ENCODE data around the gene GALNT18. TPM values are rescaled to one million over a fixed set of nuclear protein-coding genes. Genes with fewer than 3 reads are reported as not detected.
A peak's percentile ranks its signal among the peaks of the same experiment; 100 is the strongest.

GALNT18 gene
- total RNA-seq, 1 experiment from 2014 or later, result 9.2 TPM

DNA sequence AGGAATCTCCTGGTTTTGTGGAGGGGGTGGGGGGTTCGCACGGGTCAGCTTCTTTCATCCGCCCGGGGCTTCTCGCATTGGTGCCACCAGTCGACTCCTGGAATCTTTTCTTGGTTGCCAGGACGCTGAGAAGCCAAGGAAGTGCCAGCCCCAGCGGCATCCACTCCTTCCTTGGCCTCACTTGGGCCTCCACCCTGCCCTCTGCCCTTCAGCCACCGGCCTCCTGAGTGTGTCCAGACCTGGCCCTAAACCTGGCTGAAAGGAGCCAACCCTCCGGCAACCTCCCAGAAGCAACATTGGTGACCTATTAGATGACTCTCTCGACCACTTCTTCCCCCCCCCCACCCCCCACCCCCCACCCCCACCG is 518 bp upstream of the GALNT18 start:
- intact Hi-C loops (cut with micrococcal nuclease; ENCODE audit: unreplicated experiment), result loop anchor here (5.0 to 10.0 kb wide), 2 partner anchors 165 to 588 kb away; no protein-coding TSS in a partner anchor
- no TSS peak for BruUV-seq (replicated peaks)
- no peak for DNase-seq
- Mint-ChIP-seq H3K9me3 (ENCODE audit: low read depth, unreplicated experiment) (no peaks in the 10 kb centered on the region), H3K4me3 (ENCODE audit: low read depth, unreplicated experiment) (peak overlapping the region; percentile 96), H3K36me3 (ENCODE audit: insufficient read depth, unreplicated experiment) (peaks cover 26% of the 10 kb centered on the region), H3K4me1 (ENCODE audit: low read depth, unreplicated experiment) (peaks cover 22% of the 10 kb centered on the region), H3K27me3 (ENCODE audit: unreplicated experiment) (peaks cover 2% of the 10 kb centered on the region), H3K27ac (ENCODE audit: unreplicated experiment) (no peak overlapping the region)
- TF ChIP-seq CTCF (IDR thresholded peaks at IDR 0.05; ENCODE audit: unreplicated experiment), result no peak
- CTCF ChIA-PET, result interaction anchor here (0.6 to 1.2 kb wide), 8 partner anchors 15 to 594 kb away, joined by 3 to 6 read pairs (median 3); no protein-coding TSS in a partner anchor

DNA sequence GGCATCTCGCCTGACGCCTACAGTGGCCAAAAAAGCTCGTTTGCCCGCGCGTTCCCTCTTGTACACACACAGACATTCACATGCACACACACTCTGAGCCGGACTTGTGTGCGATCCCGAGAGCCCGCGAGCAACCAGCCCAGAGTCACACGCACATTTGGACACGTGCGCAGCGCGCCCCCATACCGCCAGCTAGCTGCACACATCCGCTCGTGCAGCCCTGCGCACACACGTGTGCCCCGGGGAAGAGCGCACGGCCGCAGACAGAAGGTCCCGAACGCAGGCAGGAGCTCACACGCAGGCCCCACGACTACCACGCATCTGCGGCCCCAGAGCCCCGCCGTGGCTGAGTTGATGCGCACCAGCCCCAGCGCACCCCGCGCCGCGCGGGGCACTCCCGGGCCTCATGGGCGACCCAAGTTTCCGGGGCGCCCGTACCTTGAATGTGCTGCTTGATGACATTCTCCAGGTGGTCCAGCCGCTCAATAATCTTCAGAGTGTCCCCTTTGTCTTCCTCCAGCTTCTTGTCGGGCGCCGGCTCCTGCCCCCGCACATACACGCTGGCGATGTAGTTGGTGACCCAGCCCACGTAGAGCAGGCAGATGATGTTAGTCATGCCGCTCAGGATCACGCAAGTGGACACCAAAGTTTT is 758 bp downstream of the GALNT18 start:
- Mint-ChIP-seq H3K4me1 (ENCODE audit: low read depth, unreplicated experiment) (peaks cover 22% of the 10 kb centered on the region), H3K4me3 (ENCODE audit: low read depth, unreplicated experiment) (peak overlapping the region; percentile 96), H3K27me3 (ENCODE audit: unreplicated experiment) (no peaks in the 10 kb centered on the region), H3K9me3 (ENCODE audit: low read depth, unreplicated experiment) (no peaks in the 10 kb centered on the region), H3K36me3 (ENCODE audit: insufficient read depth, unreplicated experiment) (peaks cover 26% of the 10 kb centered on the region), H3K27ac (ENCODE audit: unreplicated experiment) (peak overlapping the region; percentile 30)
- no peak for TF ChIP-seq CTCF (IDR thresholded peaks at IDR 0.05; ENCODE audit: unreplicated experiment)
- peak; percentile 35 for DNase-seq
- intact Hi-C loops (cut with micrococcal nuclease; ENCODE audit: unreplicated experiment), result loop anchor here (5.0 to 10.0 kb wide), 2 partner anchors 166 to 586 kb away; no protein-coding TSS in a partner anchor
- CTCF ChIA-PET, result interaction anchor here (1.0 to 1.6 kb wide), 4 partner anchors 37 to 229 kb away, joined by 3 to 7 read pairs (median 4); no protein-coding TSS in a partner anchor
- no TSS peak for BruUV-seq (replicated peaks)

DNA sequence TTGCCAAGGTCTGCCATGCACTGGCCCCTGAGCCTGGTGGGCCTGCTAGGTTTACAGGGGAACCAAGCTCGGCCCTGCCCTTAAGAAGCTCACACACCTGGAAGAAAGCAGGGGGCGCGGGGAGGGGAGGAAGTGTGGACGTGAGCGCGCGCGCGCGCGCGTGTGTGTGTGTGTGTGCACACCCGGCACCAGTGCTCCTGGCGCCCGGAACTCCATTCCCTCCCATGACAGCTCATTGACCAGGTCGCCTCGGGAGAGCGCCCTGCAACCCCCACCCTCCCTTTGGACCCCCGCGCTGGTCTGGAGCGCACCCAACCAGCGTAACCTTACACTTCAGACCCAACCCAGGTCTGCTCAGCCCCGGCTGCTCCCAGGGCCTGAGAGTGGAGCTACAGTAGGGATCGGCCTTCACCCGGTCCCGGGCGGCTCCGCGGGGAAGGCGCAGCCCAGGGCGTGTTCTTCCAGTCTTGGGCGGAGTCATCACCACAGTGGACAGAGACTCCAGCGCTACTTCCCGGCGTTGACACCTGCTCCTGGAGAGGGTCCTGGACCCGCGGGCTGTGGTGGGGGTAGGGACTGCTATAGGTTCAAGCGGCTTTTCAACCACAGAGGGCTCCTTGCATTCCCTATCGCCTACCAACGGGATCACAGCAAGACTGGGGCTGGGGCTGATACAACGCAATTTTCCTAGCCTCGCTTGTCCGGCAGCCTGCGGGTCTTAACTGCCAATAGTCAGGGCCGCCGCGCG is 1.5 kb downstream of the GALNT18 start:
- H3K4me1 Mint-ChIP-seq (ENCODE audit: low read depth, unreplicated experiment), result peaks cover 22% of the 10 kb centered on the region
- peak; percentile 62 for DNase-seq
- BruUV-seq (replicated peaks), result no TSS peak
- H3K36me3 Mint-ChIP-seq (ENCODE audit: insufficient read depth, unreplicated experiment), result peaks cover 26% of the 10 kb centered on the region
- intact Hi-C loops (cut with micrococcal nuclease; ENCODE audit: unreplicated experiment), result loop anchor here (5.0 to 10.0 kb wide), 2 partner anchors 167 to 586 kb away; no protein-coding TSS in a partner anchor
- H3K27me3 Mint-ChIP-seq (ENCODE audit: unreplicated experiment), result no peaks in the 10 kb centered on the region
- CTCF ChIA-PET, result interaction anchor here (0.8 to 1.6 kb wide), 3 partner anchors 53 to 170 kb away, joined by 3 to 7 read pairs (median 3); no protein-coding TSS in a partner anchor
- H3K27ac Mint-ChIP-seq (ENCODE audit: unreplicated experiment), result no peak overlapping the region
- no peak for TF ChIP-seq CTCF (IDR thresholded peaks at IDR 0.05; ENCODE audit: unreplicated experiment)
- peak overlapping the region; percentile 96 for H3K4me3 Mint-ChIP-seq (ENCODE audit: low read depth, unreplicated experiment)
- H3K9me3 Mint-ChIP-seq (ENCODE audit: low read depth, unreplicated experiment), result no peaks in the 10 kb centered on the region

DNA sequence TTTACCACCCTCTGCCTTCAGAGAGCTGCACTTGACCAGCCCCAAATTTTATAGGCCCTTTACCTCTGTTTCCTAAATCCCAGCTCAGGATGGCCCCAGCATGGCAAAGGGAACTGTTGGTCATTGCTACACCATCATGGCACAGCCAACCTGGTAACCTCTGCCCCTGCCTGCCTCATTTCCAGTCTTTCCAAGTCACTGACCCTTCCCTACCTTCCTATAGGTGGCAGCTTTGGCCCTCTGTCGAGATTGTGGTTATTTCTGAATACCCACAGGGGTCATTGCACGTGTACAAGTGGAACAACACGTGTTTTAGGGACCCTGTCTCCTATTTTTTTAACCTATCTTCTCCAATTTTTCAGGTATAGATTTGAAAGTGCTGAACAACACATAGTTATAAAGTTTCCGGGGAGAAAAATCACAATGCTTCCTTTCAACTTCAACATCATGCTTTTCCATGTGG is 2.8 kb downstream of the GALNT18 start:
- peaks cover 26% of the 10 kb centered on the region for H3K36me3 Mint-ChIP-seq (ENCODE audit: insufficient read depth, unreplicated experiment)
- CTCF ChIA-PET, result no interaction called here
- no TSS peak for BruUV-seq (replicated peaks)
- intact Hi-C loops (cut with micrococcal nuclease; ENCODE audit: unreplicated experiment), result no loop called here
- H3K4me1 Mint-ChIP-seq (ENCODE audit: low read depth, unreplicated experiment), result peaks cover 22% of the 10 kb centered on the region
- DNase-seq, result peak; percentile 20
- no peaks in the 10 kb centered on the region for H3K9me3 Mint-ChIP-seq (ENCODE audit: low read depth, unreplicated experiment)
- no peaks in the 10 kb centered on the region for H3K27me3 Mint-ChIP-seq (ENCODE audit: unreplicated experiment)
- H3K27ac Mint-ChIP-seq (ENCODE audit: unreplicated experiment), result peak overlapping the region; percentile 17
- peak overlapping the region; percentile 96 for H3K4me3 Mint-ChIP-seq (ENCODE audit: low read depth, unreplicated experiment)
- TF ChIP-seq CTCF (IDR thresholded peaks at IDR 0.05; ENCODE audit: unreplicated experiment), result no peak

Data from Calu3 (cell line).